Measurements from ENCODE around the gene FAM124A. TPM values are rescaled to one million over a fixed set of nuclear protein-coding genes. Genes with fewer than 3 reads are reported as not detected.

FAM124A gene
- total and polyA plus RNA-seq, 2 of the 8 experiments (the other 6 are each of a cell fraction or from before 2014, with no cell fraction given), result 40.7 to 49.9 TPM

- no peak for TF ChIP-seq ATF2 (IDR thresholded peaks at IDR 0.05; ENCODE audit: low read length)
- no peak for TF ChIP-seq KDM4A (IDR thresholded peaks at IDR 0.05; ENCODE audit: low read depth, low read length, severe bottlenecking)
- TF ChIP-seq TEAD4 (IDR thresholded peaks at IDR 0.05; ENCODE audit: low read depth, low read length), result no peak
- no peak for TF ChIP-seq ZNF274 (IDR thresholded peaks at IDR 0.05; ENCODE audit: borderline replicate concordance, extremely low read depth, low read length)
These were observed 39.5 kb downstream of the FAM124A start (continued) for GRCh38 chr13:51261610-51262249.

All from H1 (cell line).